Smooth muscle cell (in vitro differentiated cells): ENCODE data around the gene HSPD1. TPM values are rescaled to one million over a fixed set of nuclear protein-coding genes. Genes with fewer than 3 reads are reported as not detected.

ENCODE experiments used
- DNase-seq: peaks from one replicate; lab custom pipeline; 2025; ENCODE audit not compliant: unreplicated experiment; lab: John Stamatoyannopoulos, UW
- H2AFZ ChIP-seq: fragments of 200-600 bp; sonication (generic); 2 replicates; pipeline ENCODE4 v1.6.0; 2016; ENCODE audit warnings: antibody characterized with exemption, low read depth, mild to moderate bottlenecking
- H3F3A ChIP-seq: fragments of 200-600 bp; sonication (generic); 2 replicates; pipeline ENCODE4 v1.6.0; 2017; ENCODE audit warnings: antibody characterized with exemption, low read depth
- H3K27ac ChIP-seq: fragments of 200-600 bp; sonication (generic); 2 replicates; pipeline ENCODE4 v1.5.1; 2016; ENCODE audit warnings: low read depth, mild to moderate bottlenecking
- H3K27me3 ChIP-seq: fragments of 200-600 bp; sonication (generic); 2 replicates; pipeline ENCODE4 v1.6.1; 2016; ENCODE audit warnings: low read depth, mild to moderate bottlenecking
- H3K36me3 ChIP-seq: fragments of 200-600 bp; sonication (generic); 2 replicates; pipeline ENCODE4 v1.5.1; 2016; ENCODE audit warnings: low read depth
- H3K4me1 ChIP-seq: fragments of 200-600 bp; sonication (generic); 2 replicates; pipeline ENCODE4 v1.5.1; 2016; ENCODE audit warnings: low read depth
- H3K4me2 ChIP-seq: fragments of 200-600 bp; sonication (generic); 2 replicates; pipeline ENCODE4 v1.6.0; 2016; ENCODE audit warnings: mild to moderate bottlenecking
- H3K4me3 ChIP-seq: fragments of 200-600 bp; sonication (generic); 2 replicates; pipeline ENCODE4 v1.5.1; 2016; ENCODE audit warnings: mild to moderate bottlenecking
- H3K79me2 ChIP-seq: fragments of 200-600 bp; sonication (generic); 2 replicates; pipeline ENCODE4 v1.6.0; 2016; ENCODE audit warnings: low read depth, mild to moderate bottlenecking
- H3K9ac ChIP-seq: fragments of 200-600 bp; sonication (generic); 2 replicates; pipeline ENCODE4 v1.6.0; 2016; ENCODE audit warnings: low read depth
- H3K9me3 ChIP-seq: fragments of 200-600 bp; sonication (generic); replicated peaks from 2 replicates; pipeline ENCODE4 v1.5.1; 2016; ENCODE audit warnings: low read depth
- H4K20me1 ChIP-seq: fragments of 200-600 bp; sonication (generic); 2 replicates; pipeline ENCODE4 v1.6.0; 2016; ENCODE audit warnings: low read depth
- WGBS: methylation state at CpG from one replicate; pipeline ENCODE4 v1.1.7; 2016; ENCODE audit warnings: low lambda C conversion rate; 5-methylcytosine and 5-hydroxymethylcytosine counted together
- polyA plus RNA-seq: library from polyadenylated mRNA; unstranded; fragments of >200 nt; fragmentation: Nextera tagmentation; extraction: Ambion mirVana; gene quantifications from 2 replicates; pipeline ENCODE4 v1.2.1, GENCODE V29; 2016
- total RNA-seq: library from RNA; depleted of rRNA; stranded (reverse); fragments of >200 nt; gene quantifications from 2 replicates; pipeline ENCODE4 v1.2.3, GENCODE V29; 2014
- TF ChIP-seq, protein P1 (sequence below): fragments of 200-600 bp; sonication (generic); IDR thresholded peaks from 2 replicates; pipeline ENCODE4 v1.5.1; 2017; ENCODE audit warnings: borderline replicate concordance, mild to moderate bottlenecking, antibody characterized with exemption; ENCODE audit not compliant: insufficient read depth, poor library complexity, severe bottlenecking

HSPD1 gene
- total and polyA plus RNA-seq, 2 experiments from 2014 or later, result 142 to 145 TPM

DNA sequence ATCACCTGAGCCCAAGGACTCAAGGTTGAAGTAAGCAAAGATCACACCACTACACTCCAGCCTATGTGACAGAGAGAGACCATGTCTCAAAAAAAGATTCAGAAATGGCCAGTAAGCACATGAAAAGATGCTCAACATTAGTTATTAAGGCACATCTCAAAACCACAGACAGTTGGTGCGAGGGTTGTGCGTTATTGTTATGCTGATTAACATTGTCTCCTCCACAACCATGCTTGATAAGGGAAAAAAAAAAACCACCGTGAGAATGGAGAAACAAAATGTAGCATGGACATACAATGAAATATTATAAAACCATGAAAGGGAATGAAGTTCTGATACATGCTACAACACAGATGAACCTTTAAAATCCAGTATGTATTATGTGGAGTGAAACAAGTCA lies 43.6 kb upstream of the HSPD1 start:
- Histone ChIP-seq H3K9ac (no peak overlapping the region), H3F3A (no peaks in the 10 kb centered on the region), H3K4me2 (no peak overlapping the region), H3K27me3 (no peaks in the 10 kb centered on the region), H3K27ac (no peak overlapping the region), H3K36me3 (peaks cover 24% of the 10 kb centered on the region), H3K4me3 (no peak overlapping the region), H3K9me3 (no peaks in the 10 kb centered on the region), H3K4me1 (no peaks in the 10 kb centered on the region), H4K20me1 (peaks cover 75% of the 10 kb centered on the region), H2AFZ (no peak overlapping the region), H3K79me2 (peaks cover 67% of the 10 kb centered on the region)
- DNase-seq, result no peak
- TF ChIP-seq, protein P1, sequence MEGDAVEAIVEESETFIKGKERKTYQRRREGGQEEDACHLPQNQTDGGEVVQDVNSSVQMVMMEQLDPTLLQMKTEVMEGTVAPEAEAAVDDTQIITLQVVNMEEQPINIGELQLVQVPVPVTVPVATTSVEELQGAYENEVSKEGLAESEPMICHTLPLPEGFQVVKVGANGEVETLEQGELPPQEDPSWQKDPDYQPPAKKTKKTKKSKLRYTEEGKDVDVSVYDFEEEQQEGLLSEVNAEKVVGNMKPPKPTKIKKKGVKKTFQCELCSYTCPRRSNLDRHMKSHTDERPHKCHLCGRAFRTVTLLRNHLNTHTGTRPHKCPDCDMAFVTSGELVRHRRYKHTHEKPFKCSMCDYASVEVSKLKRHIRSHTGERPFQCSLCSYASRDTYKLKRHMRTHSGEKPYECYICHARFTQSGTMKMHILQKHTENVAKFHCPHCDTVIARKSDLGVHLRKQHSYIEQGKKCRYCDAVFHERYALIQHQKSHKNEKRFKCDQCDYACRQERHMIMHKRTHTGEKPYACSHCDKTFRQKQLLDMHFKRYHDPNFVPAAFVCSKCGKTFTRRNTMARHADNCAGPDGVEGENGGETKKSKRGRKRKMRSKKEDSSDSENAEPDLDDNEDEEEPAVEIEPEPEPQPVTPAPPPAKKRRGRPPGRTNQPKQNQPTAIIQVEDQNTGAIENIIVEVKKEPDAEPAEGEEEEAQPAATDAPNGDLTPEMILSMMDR, result no peak
- WGBS, result 97% methylated on average over 3 of the region's 3 CpGs

DNA sequence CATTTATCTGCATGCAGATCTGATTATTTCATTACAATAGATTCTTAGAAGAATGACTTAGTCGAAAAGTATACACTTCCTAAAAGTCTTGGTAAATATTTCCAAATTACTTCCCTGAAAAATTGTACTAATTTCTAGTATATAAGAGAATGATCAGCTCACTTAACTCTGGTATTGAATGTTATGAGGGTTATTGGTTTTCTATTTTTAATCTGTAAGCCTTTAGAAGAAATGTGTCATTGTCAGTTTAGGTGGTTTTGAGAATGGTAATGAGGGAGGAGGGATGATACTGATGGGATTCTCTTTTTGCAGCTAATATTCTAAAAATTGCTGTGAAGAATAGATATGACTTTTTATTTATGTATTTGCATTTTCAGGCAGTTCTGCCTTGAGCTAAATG lies 40.1 kb upstream of the HSPD1 start:
- TF ChIP-seq, protein P1, result no peak
- Histone ChIP-seq H3K9ac (no peak overlapping the region), H3K79me2 (peaks cover 79% of the 10 kb centered on the region), H3F3A (no peaks in the 10 kb centered on the region), H3K4me1 (no peaks in the 10 kb centered on the region), H3K27me3 (no peaks in the 10 kb centered on the region), H3K36me3 (peaks cover 24% of the 10 kb centered on the region), H2AFZ (no peak overlapping the region), H3K27ac (no peak overlapping the region), H3K4me3 (no peak overlapping the region), H3K9me3 (no peaks in the 10 kb centered on the region), H3K4me2 (no peak overlapping the region), H4K20me1 (peaks cover 76% of the 10 kb centered on the region)
- DNase-seq, result no peak
- WGBS, result 94% methylated on average over 1 of the region's 1 CpG

DNA sequence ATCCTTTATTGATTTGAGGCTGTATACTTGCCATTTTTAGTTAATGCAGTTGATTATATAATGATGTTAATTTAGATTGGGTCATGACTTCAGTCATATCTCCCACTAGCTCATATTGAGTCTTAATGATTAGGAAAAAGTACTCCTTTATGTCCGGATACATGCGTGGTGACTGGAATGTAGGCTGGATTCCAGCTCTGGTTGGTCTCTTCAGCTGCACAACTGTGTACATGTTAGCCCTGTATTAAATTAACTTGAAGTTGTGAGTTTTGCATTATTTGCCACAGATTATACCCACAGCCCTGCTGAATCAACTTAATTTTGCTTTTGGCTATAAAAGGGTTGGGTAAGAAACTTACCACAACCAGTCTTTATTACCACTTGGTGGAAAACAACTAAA lies 38.8 kb upstream of the HSPD1 start:
- H3K36me3 ChIP-seq, result peaks cover 23% of the 10 kb centered on the region
- no peak overlapping the region for H3K4me2 ChIP-seq
- peaks cover 92% of the 10 kb centered on the region for H3K79me2 ChIP-seq
- H3F3A ChIP-seq, result no peaks in the 10 kb centered on the region
- peaks cover 85% of the 10 kb centered on the region for H4K20me1 ChIP-seq
- no peak overlapping the region for H2AFZ ChIP-seq
- no peaks in the 10 kb centered on the region for H3K9me3 ChIP-seq
- no peaks in the 10 kb centered on the region for H3K4me1 ChIP-seq
- DNase-seq, result no peak
- H3K9ac ChIP-seq, result no peak overlapping the region
- no peak overlapping the region for H3K27ac ChIP-seq
- 92% methylated on average over 2 of the region's 2 CpGs for WGBS
- TF ChIP-seq, protein P1, result no peak
- no peak overlapping the region for H3K4me3 ChIP-seq
- no peaks in the 10 kb centered on the region for H3K27me3 ChIP-seq

DNA sequence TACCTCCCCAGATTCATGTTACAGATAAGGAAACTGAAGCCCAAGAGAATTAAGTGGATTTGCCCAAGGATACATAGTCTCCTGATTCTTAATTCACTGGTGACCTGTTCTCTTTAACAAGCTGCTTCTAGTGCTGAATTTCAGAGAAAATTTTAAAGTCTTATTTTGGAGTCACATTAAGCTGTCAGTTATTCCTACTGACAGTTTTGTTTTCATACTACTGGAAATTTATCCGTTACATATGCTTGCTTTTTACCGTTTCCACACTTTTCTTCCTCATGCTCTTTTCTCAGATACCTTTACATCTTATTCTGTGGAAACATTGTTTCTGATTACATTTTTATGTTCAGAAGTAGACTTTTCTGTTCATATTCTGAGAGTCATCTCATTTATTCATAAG lies 17.5 kb upstream of the HSPD1 start:
- Histone ChIP-seq H3K4me3 (peak overlapping the region; percentile 97), H3K4me1 (peaks cover 18% of the 10 kb centered on the region), H3K79me2 (peaks cover 63% of the 10 kb centered on the region), H3K27me3 (no peaks in the 10 kb centered on the region), H2AFZ (no peak overlapping the region), H3K27ac (peak overlapping the region; percentile 58), H3K9ac (peak overlapping the region; percentile 92), H4K20me1 (peaks cover 53% of the 10 kb centered on the region), H3F3A (peaks cover 7% of the 10 kb centered on the region), H3K4me2 (peak overlapping the region; percentile 90), H3K36me3 (no peaks in the 10 kb centered on the region), H3K9me3 (no peaks in the 10 kb centered on the region)
- TF ChIP-seq, protein P1, result no peak
- 71% methylated on average over 2 of the region's 2 CpGs for WGBS
- no peak for DNase-seq
